Pancreas (tissue), 10 donors: ENCODE measurements around the gene SEPTIN8. TPM values are rescaled to one million over a fixed set of nuclear protein-coding genes. Genes with fewer than 3 reads are reported as not detected.

Experiments used
- ATAC-seq, 4 donors: fragments of 200-7000 bp; cut with Tn5 transposase; one replicate each; pipeline versions ENCODE4 v1.8.0 to v1.9.1; 2020; ENCODE audit warnings: mild to moderate bottlenecking in 4 of 4, moderate library complexity in 4 of 4
- DNase-seq, 6 donors: peaks; one replicate each; pipeline ENCODE4 v3.0.0-alpha.2; 2020
- FAIRE-seq: peaks from 2 replicates; lab custom pipeline; 2012; peaks lifted over from hg19 to GRCh38; lab: Jason Lieb, UNC
- H3K27ac ChIP-seq, 4 donors: fragments of 200-600 bp; sonication (generic); 1 replicate in 3 of 4; 2 replicates in 1 of 4; pipeline versions ENCODE4 v1.5.0 to v1.8.0; 2020
- H3K27me3 ChIP-seq, 4 donors: fragments of 200-600 bp; one replicate each; pipeline ENCODE4 v1.8.0; 2021
- H3K36me3 ChIP-seq, 3 donors: fragments of 200-600 bp; sonication (generic) in 1 of 3; one replicate each; pipeline versions ENCODE4 v1.5.0 to v1.8.0; 2020 to 2021
- H3K4me1 ChIP-seq, 3 donors: fragments of 200-600 bp; one replicate each; pipeline ENCODE4 v1.8.0; 2021
- H3K4me3 ChIP-seq, 4 donors: fragments of 200-600 bp; sonication (generic) in 2 of 4; one replicate each; pipeline versions ENCODE4 v1.5.0 to v1.8.0; 2020 to 2021
- H3K9me3 ChIP-seq, 4 donors: fragments of 200-600 bp; one replicate each; pipeline ENCODE4 v1.8.0; 2021
- WGBS, 2 donors: extraction: QIAGEN DNeasy Blood & Tissue Kit; methylation state at CpG; one replicate each; pipeline ENCODE4 v1.1.7; 2013; 5-methylcytosine and 5-hydroxymethylcytosine counted together
- intact Hi-C, 3 donors: fragments of 100-400 bp; cut with DNase I; formaldehyde crosslinking; loops; one replicate each; pipeline versions ENCODE4 v1.11.1 to v1.14.2; 2022
- polyA plus RNA-seq, 2 donors: library from polyadenylated mRNA; stranded (reverse); fragments of 200-250 nt; gene quantifications; one replicate each; pipeline ENCODE4 v1.2.3, GENCODE V29; 2013
- total RNA-seq, 6 donors: library from RNA; stranded (reverse); fragmentation: NEBNext Ultra II Directional in 4 of 6; extraction: Animal tissue kit (Norgen Biotek cat#: 25700) in 4 of 6; gene quantifications; one replicate each; pipeline versions ENCODE4 v1.2.1 to v1.2.4, GENCODE V29; 2021 to 2023
- TF ChIP-seq, protein P1 (sequence below), 4 donors: fragments of 200-600 bp; sonication (generic) in 3 of 4; IDR thresholded peaks; one replicate each; pipeline versions ENCODE4 v1.5.0 to v1.8.0; 2021; ENCODE audit warnings: antibody characterized with exemption in 4 of 4
- donor health status: healthy with polysubstance abuse.
- donor health status: DM: no; HTN: no; CAD: no; lungs with moderate emphysema.
- donor health status: DM: no; HTN: no; CAD: no.
- donor health status: control.
- donor health status: control.
- donor health status: Bipolar disorder and iron deficiency.
- donor health status: DM: yes; HTN: yes; CAD: no.
- donor health status: DM: no; HTN: no; CAD: no.
- donor health status: DM: no; HTN: no; CAD: no.
- donor health status: DM: yes; HTN: yes; CAD: no.

SEPTIN8 gene
- total and polyA plus RNA-seq, 8 donors = 13.1 to 32.8 (median 18.3) TPM

DNA sequence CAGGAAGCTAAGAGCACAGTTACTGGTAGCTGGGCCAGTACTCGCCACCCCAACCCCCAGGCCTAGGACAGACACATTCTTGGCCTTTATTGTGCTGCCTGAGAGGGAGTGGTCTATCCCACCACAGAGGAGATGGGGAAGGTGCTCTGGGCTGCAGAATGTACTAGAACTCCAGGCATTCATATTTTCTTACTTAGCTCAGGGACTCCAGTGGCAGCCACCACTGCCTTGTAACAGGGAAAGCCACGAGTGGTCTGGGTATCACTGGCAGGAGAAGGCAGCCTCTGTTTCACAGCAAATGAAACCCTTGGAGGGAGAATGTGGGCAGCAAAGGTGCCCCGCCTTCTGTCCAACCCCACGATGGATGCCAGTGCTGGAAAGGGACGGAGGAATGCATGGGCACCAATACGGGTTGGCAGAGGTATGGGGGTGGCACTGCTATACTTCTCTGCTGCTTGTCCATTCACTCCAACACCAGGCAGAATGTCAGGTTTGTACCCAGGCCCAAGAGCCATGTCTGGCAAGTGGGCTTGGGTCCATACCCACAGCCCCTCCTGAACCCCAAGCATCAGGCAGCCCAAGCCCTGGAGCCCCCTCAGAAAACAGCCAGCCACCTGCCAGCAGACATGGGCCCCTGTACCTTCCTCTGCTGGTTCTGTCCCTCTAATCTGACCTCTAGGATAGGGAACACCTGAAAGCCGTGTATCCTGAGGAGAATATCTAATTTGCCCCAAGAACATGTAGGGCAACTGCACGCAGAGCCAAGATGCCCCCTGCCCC, 4.6 kb downstream of the SEPTIN8 start:
- Histone ChIP-seq H3K4me3 (no peak overlapping the region), H3K36me3 (no peaks in the 10 kb centered on the region), H3K27me3 (no peaks in the 10 kb centered on the region), H3K9me3 (no peaks in the 10 kb centered on the region), H3K27ac (no peak overlapping the region), H3K4me1 (peaks cover 0 to 5% (median 0%) of the 10 kb centered on the region in 3 donors)
- FAIRE-seq (no peak), ATAC-seq (no peak), DNase-seq (no peak)
- intact Hi-C loops = no loop called here
- WGBS, 2 donors = 81 to 84% methylated on average over 8 of the region's 8 CpGs
- TF ChIP-seq, protein P1, sequence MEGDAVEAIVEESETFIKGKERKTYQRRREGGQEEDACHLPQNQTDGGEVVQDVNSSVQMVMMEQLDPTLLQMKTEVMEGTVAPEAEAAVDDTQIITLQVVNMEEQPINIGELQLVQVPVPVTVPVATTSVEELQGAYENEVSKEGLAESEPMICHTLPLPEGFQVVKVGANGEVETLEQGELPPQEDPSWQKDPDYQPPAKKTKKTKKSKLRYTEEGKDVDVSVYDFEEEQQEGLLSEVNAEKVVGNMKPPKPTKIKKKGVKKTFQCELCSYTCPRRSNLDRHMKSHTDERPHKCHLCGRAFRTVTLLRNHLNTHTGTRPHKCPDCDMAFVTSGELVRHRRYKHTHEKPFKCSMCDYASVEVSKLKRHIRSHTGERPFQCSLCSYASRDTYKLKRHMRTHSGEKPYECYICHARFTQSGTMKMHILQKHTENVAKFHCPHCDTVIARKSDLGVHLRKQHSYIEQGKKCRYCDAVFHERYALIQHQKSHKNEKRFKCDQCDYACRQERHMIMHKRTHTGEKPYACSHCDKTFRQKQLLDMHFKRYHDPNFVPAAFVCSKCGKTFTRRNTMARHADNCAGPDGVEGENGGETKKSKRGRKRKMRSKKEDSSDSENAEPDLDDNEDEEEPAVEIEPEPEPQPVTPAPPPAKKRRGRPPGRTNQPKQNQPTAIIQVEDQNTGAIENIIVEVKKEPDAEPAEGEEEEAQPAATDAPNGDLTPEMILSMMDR (IDR thresholded peaks at IDR 0.05) = no peak

DNA sequence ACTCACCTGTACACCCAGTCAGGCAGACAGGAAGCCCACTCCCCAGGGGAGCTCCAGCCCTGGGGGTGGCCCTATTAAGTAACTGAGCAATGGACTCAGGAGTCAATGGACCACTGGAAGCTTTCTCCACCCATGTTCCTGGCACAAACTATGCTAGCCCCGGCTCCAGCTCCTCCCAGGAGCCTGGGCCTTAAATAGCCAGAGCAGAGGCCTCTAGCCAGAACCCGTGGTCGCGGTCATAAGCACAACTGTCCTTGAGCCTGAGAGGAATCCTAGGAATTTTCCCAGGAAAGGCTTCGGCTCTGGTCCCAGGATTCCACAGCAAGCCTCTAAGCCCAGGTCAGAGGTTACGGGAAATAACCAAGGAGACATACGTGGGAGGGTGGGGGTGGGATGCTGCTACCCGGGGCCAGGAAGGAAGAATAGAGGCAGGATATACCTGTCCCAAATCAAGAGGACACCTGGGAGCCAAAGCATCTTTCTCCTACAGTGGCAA, 5.5 kb downstream of the SEPTIN8 start:
- TF ChIP-seq, protein P1 (IDR thresholded peaks at IDR 0.05) = no peak
- H3K9me3 ChIP-seq = no peaks in the 10 kb centered on the region
- H3K27ac ChIP-seq = peak overlapping the region in 1 of 4 donors; percentile 22
- no peaks in the 10 kb centered on the region for H3K36me3 ChIP-seq
- no peak overlapping the region for H3K4me3 ChIP-seq
- FAIRE-seq (no peak), ATAC-seq (peak in 2 of 4 donors; percentile 19 to 30), DNase-seq (no peak)
- H3K4me1 ChIP-seq = peaks cover 0 to 5% (median 0%) of the 10 kb centered on the region in 3 donors
- no peaks in the 10 kb centered on the region for H3K27me3 ChIP-seq
- WGBS, 2 donors = 31 to 45% methylated on average over 8 of the region's 8 CpGs
- intact Hi-C loops = no loop called here

DNA sequence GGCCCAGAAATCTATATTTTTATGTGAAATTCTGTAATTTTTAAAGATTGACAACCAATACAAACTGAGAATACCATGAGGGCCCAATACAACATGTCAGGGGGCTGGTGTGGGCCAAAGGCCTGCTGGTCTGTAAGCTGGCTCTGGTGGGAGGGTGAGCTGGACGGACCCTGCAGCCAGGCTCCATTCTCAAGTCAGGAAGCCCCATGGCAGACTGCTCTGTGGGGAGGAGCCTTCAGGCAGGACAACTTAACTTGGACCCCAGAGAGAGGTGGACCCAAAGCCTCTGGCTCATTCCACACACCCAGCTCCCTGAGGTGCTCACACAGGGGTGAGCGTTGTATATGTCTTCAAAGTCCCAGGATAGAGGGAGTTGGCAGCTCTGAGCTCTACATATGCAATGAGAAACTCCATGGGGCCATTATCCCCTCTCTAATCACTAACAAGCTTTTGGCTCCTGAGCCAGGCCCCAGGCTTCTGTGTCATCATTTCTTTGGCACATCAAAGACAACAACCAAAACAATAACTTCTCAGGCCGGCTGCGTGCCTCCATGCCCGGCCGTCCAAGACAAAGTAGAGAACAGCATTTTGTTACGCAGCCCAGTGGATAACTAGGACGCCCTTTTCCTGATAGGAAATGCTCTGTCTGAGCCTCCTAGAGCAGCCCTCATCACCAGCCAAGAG, 6.4 kb downstream of the SEPTIN8 start:
- Histone ChIP-seq H3K27me3 (no peaks in the 10 kb centered on the region), H3K4me3 (no peak overlapping the region), H3K36me3 (no peaks in the 10 kb centered on the region), H3K9me3 (no peaks in the 10 kb centered on the region), H3K4me1 (peaks cover 0 to 5% (median 0%) of the 10 kb centered on the region in 3 donors), H3K27ac (no peak overlapping the region)
- DNase-seq (no peak), FAIRE-seq (no peak), ATAC-seq (no peak)
- TF ChIP-seq, protein P1 (IDR thresholded peaks at IDR 0.05) = no peak
- WGBS, 2 donors = 87 to 92% methylated on average over 8 of the region's 8 CpGs
- intact Hi-C loops = no loop called here

DNA sequence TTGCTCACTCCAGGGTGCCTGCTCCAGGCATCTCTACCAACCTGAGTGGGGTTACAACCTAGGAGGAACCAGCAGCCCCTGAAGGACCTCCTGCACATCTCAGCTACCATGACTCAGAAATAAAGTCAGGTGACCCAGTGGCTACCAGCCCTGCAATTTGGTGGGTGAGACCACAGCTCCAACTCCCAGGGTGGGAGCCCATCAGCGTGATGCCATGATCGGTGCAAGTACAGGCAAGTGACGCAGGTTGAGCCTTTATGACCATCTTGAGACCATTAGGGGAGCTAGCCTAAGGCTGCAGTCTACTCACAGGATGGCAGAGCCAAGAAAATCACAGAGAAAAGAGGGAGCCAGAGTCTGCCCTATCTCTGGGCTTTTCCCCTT, 8.6 kb downstream of the SEPTIN8 start:
- WGBS, 2 donors = 96 to 97% methylated on average over 3 of the region's 3 CpGs
- no peaks in the 10 kb centered on the region for H3K9me3 ChIP-seq
- no peak for FAIRE-seq

More for the DNA sequence above, 8.6 kb downstream of the SEPTIN8 start:
- DNase-seq = no peak
- intact Hi-C loops = no loop called here
- H3K27me3 ChIP-seq = no peaks in the 10 kb centered on the region
- H3K36me3 ChIP-seq = peaks cover 0 to 17% (median 0%) of the 10 kb centered on the region in 3 donors
- H3K4me1 ChIP-seq = no peaks in the 10 kb centered on the region
- no peak for ATAC-seq
- no peak overlapping the region for H3K4me3 ChIP-seq
- TF ChIP-seq, protein P1 (IDR thresholded peaks at IDR 0.05) = no peak
- H3K27ac ChIP-seq = no peak overlapping the region
